Colonic mucosa (tissue), 4 donors: Measurements from ENCODE around the gene TEX22. TPM values are rescaled to one million over a fixed set of nuclear protein-coding genes. Genes with fewer than 3 reads are reported as not detected.

Source experiments
- DNase-seq: peaks from one replicate; pipeline ENCODE4 v3.0.0-alpha.2; 2020
- H3K27ac ChIP-seq: fragments of 200-600 bp; one replicate; pipeline ENCODE4 v1.8.0; 2021
- H3K27me3 ChIP-seq: fragments of 200-600 bp; one replicate; pipeline ENCODE4 v1.8.0; 2021
- H3K36me3 ChIP-seq: fragments of 200-600 bp; one replicate; pipeline ENCODE4 v1.8.0; 2021
- H3K4me1 ChIP-seq: fragments of 200-600 bp; one replicate; pipeline ENCODE4 v1.8.0; 2021; ENCODE audit warnings: mild to moderate bottlenecking
- H3K4me3 ChIP-seq: fragments of 200-600 bp; one replicate; pipeline ENCODE4 v1.8.0; 2021
- H3K9ac ChIP-seq, 2 donors: one replicate each; pipeline ENCODE4 v1.7.0; 2013; ENCODE audit warnings: control low read depth in 2 of 2, low read depth in 2 of 2, low read length in 2 of 2
- H3K9me3 ChIP-seq: fragments of 200-600 bp; one replicate; pipeline ENCODE4 v1.8.0; 2021
- CTCF ChIP-seq: fragments of 200-600 bp; IDR thresholded peaks from one replicate; pipeline ENCODE4 v1.8.0; 2022; ENCODE audit warnings: antibody characterized with exemption, mild to moderate bottlenecking
- intact Hi-C: fragments of 100-400 bp; cut with DNase I; formaldehyde crosslinking; loops from one replicate; pipeline ENCODE4 v1.14.1; 2022
- total RNA-seq, 2 donors: library from RNA; stranded (reverse); fragmentation: NEBNext Ultra II Directional in 1 of 2; extraction: Animal tissue kit (Norgen Biotek cat#: 25700) in 1 of 2; gene quantifications; one replicate each; pipeline ENCODE4 v1.2.1, GENCODE V29; 2021
- donor health status: healthy.
- donor health status: DM: no; HTN: no; CAD: no.
- donor health status: DM: no; HTN: no; CAD: no.

The TEX22 gene
- total RNA-seq, 2 donors from 2014 or later, result 1.4 to 2.4 TPM

- Histone ChIP-seq H3K9me3 (no peaks in the 10 kb centered on the region), H3K9ac (no peak overlapping the region), H3K27me3 (no peaks in the 10 kb centered on the region), H3K36me3 (no peaks in the 10 kb centered on the region), H3K27ac (no peak overlapping the region), H3K4me1 (no peaks in the 10 kb centered on the region), H3K4me3 (no peak overlapping the region)
- TF ChIP-seq CTCF, result no peak
- intact Hi-C loops, result loop anchor here (5.0 kb wide), 1 partner anchor 73 kb away; no protein-coding TSS in a partner anchor
- DNase-seq, result no peak
These were observed 34.3 kb upstream of the TEX22 start for GRCh38 chr14:105363847-105364708.

GRCh38 chr14:105365101-105365500 is 33.2 kb upstream of the TEX22 start:
- no peaks in the 10 kb centered on the region for H3K36me3 ChIP-seq
- no peak for TF ChIP-seq CTCF
- H3K27ac ChIP-seq, result no peak overlapping the region
- no peak overlapping the region for H3K9ac ChIP-seq
- no peak overlapping the region for H3K4me3 ChIP-seq
- no peaks in the 10 kb centered on the region for H3K4me1 ChIP-seq
- no peak for DNase-seq
- intact Hi-C loops, result no loop called here
- H3K27me3 ChIP-seq, result no peaks in the 10 kb centered on the region
- H3K9me3 ChIP-seq, result no peaks in the 10 kb centered on the region

GRCh38 chr14:105365681-105366080 is 32.7 kb upstream of the TEX22 start:
- H3K36me3 ChIP-seq, result no peaks in the 10 kb centered on the region
- H3K9me3 ChIP-seq, result no peaks in the 10 kb centered on the region
- no peak for DNase-seq
- H3K4me3 ChIP-seq, result no peak overlapping the region
- H3K27me3 ChIP-seq, result no peaks in the 10 kb centered on the region
- H3K9ac ChIP-seq, result no peak overlapping the region
- intact Hi-C loops, result no loop called here
- H3K27ac ChIP-seq, result no peak overlapping the region
- no peaks in the 10 kb centered on the region for H3K4me1 ChIP-seq
- TF ChIP-seq CTCF, result no peak

- Histone ChIP-seq H3K9me3 (no peaks in the 10 kb centered on the region), H3K4me3 (no peak overlapping the region), H3K36me3 (no peaks in the 10 kb centered on the region), H3K4me1 (no peaks in the 10 kb centered on the region), H3K9ac (no peak overlapping the region), H3K27me3 (no peaks in the 10 kb centered on the region), H3K27ac (no peak overlapping the region)
- no peak for DNase-seq
- no peak for TF ChIP-seq CTCF
- intact Hi-C loops, result no loop called here
These were observed 31.8 kb upstream of the TEX22 start for GRCh38 chr14:105366386-105367074.

- TF ChIP-seq CTCF, result no peak
- intact Hi-C loops, result no loop called here
- H3K9me3 ChIP-seq, result no peaks in the 10 kb centered on the region
- no peak overlapping the region for H3K4me3 ChIP-seq
- H3K27me3 ChIP-seq, result no peaks in the 10 kb centered on the region
- no peaks in the 10 kb centered on the region for H3K4me1 ChIP-seq
- DNase-seq, result no peak
- no peak overlapping the region for H3K9ac ChIP-seq
- no peak overlapping the region for H3K27ac ChIP-seq
- no peaks in the 10 kb centered on the region for H3K36me3 ChIP-seq
These were observed 31.0 kb upstream of the TEX22 start for GRCh38 chr14:105367116-105368031.
